Activated CD4-positive, alpha-beta T cell treated with anti-CD3 and anti-CD28 coated beads, Interleukin-2, amount 50 U/mL, for 24 hours (primary cell): Measurements from ENCODE around the gene SLC6A13.
"Not testable (repeated sequence)": the region's sequence is repeated elsewhere in the genome, so short reads cannot be mapped to it uniquely, and the experiment has no call there.

Source experiments
- DNase-seq, 2 donors: peaks; one replicate each; pipeline ENCODE4 v3.0.0-alpha.2; 2020; ENCODE audit warnings: low read depth in 1 of 2, low spot score in 1 of 2

The SLC6A13 gene

GRCh38 chr12:265096-265495 is 2.5 kb upstream of the SLC6A13 start:
- no peak for DNase-seq

- no peak for DNase-seq
Measured at GRCh38 chr12:264269-264668, 1.6 kb upstream of the SLC6A13 start.

- no peak for DNase-seq
Measured at GRCh38 chr12:263574-263973, 938 bp upstream of the SLC6A13 start.

- DNase-seq = no peak
Measured at GRCh38 chr12:262113-262512, 523 bp downstream of the SLC6A13 start.

GRCh38 chr12:257521-258321 is 4.9 kb downstream of the SLC6A13 start:
- DNase-seq = no peak

- no peak for DNase-seq
Measured at GRCh38 chr12:256958-257357, 5.7 kb downstream of the SLC6A13 start.

GRCh38 chr12:256225-256624 is 6.4 kb downstream of the SLC6A13 start:
- DNase-seq = no peak

- DNase-seq = no peak
Measured at GRCh38 chr12:254912-255311, 7.7 kb downstream of the SLC6A13 start.

GRCh38 chr12:254039-254438 is 8.6 kb downstream of the SLC6A13 start:
- no peak for DNase-seq

- DNase-seq = no peak
Measured at GRCh38 chr12:253116-253831, 9.4 kb downstream of the SLC6A13 start.

- no peak for DNase-seq
Measured at GRCh38 chr12:252636-253035, 10.0 kb downstream of the SLC6A13 start.

- no peak for DNase-seq
Measured at GRCh38 chr12:247271-247670, 15.4 kb downstream of the SLC6A13 start.

GRCh38 chr12:243381-243780 is 19.3 kb downstream of the SLC6A13 start:
- no peak for DNase-seq

- DNase-seq = no peak
Measured at GRCh38 chr12:242496-242895, 20.1 kb downstream of the SLC6A13 start.

- no peak for DNase-seq
Measured at GRCh38 chr12:241266-241665, 21.4 kb downstream of the SLC6A13 start.

- no peak for DNase-seq
Measured at GRCh38 chr12:240566-240965, 22.1 kb downstream of the SLC6A13 start.

- DNase-seq = no peak
Measured at GRCh38 chr12:238736-239398, 23.8 kb downstream of the SLC6A13 start.

GRCh38 chr12:238116-238515 is 24.5 kb downstream of the SLC6A13 start:
- DNase-seq = no peak

- DNase-seq = no peak
Measured at GRCh38 chr12:237026-237815, 25.4 kb downstream of the SLC6A13 start.

GRCh38 chr12:236445-236844 is 26.2 kb downstream of the SLC6A13 start:
- DNase-seq = no peak

GRCh38 chr12:235967-236366 is 26.7 kb downstream of the SLC6A13 start:
- DNase-seq = not testable (repeated sequence)
